NCI-H774 (cell line): ENCODE results near the gene ZBP1.

Experiments used
- DNase-seq: peaks from one replicate; lab custom pipeline; 2025; lab: John Stamatoyannopoulos, UW

The ZBP1 gene, protein sequence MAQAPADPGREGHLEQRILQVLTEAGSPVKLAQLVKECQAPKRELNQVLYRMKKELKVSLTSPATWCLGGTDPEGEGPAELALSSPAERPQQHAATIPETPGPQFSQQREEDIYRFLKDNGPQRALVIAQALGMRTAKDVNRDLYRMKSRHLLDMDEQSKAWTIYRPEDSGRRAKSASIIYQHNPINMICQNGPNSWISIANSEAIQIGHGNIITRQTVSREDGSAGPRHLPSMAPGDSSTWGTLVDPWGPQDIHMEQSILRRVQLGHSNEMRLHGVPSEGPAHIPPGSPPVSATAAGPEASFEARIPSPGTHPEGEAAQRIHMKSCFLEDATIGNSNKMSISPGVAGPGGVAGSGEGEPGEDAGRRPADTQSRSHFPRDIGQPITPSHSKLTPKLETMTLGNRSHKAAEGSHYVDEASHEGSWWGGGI

GRCh38 chr20:57620274-57620990 is at the start of gene ZBP1:
Gene ZBP1 (minus strand): TSS chr20:57620426. CDS start chr20:57620295, 131 bp downstream.
- no peak for DNase-seq

DNA sequence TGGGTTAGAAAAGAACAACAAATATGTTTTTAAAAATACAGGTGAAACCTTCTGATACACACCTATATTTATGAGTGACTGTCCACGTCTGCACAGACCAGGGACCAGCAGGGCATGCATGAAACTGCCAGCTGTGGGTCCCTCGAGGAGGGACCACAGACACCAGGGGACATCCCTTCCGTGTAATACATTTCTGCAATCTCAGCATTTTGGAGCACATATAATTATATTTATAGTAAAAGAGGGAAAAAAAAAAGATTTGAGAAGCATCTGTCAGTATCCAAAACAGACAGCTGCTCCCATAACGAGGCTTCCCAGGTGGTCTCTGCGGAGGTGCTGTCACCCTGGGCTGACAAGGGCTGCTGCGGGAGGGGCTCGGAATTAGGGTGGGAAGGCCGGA is 49.4 kb upstream of the ZBP1 start:
- DNase-seq = no peak

- no peak for DNase-seq
Observed at GRCh38 chr20:57667924-57668782, 47.9 kb upstream of the ZBP1 start.

DNA sequence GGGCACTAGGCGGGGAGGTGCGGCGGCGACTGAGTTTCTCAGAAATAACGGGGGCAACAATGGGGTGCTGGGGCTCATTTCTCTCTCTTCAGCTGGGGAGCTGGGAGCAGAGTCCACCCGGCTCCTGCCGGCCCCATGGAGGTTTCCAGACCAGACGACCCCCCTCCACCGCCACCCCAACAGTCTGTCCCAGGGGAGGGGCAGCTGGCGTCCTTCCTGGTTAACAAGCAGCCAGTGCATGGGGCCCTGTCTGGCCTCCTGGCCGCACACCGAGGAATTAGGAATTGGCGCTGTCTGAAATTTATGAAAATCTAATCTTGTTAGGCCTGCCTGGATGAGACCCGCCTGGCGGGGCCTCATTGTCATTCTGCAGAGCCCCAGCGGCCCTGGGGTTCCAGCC is 47.2 kb upstream of the ZBP1 start:
- DNase-seq = no peak

- no peak for DNase-seq
Observed at GRCh38 chr20:57666834-57667157, 46.6 kb upstream of the ZBP1 start.

DNA sequence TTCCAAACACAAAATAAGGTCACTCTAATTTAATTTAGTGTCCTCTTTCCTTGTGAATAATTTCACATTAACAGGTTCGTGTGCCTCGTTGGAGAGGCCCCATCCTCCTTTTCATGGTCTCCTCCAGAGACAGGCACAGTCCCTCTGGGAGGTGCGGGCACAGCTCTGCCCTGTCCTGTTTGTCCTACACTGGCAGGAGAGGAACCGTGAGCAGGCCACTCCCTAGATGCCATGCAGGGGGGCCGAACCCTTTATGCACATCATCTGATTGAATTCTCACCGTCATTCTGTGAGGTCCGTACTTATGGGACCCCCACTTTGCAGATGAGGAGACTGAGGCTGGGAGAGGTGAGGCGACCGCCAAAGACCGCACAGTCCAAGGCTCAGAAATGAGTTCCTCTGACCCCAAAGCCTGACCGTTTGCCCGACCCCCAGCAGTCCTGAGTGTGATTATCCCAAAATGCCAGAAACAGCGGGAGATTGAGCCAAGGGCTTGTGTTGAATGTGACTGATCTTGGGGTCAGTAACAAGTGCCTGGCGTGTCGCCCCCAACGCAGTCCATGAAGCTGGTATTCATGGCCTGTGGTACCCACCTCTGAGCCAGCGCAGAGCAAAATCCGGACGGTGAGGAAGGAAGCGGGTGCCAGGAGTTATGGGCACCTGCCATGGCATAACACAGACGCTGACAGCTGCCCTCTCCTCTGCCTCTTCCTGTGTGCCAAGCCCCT is 46.0 kb upstream of the ZBP1 start:
- DNase-seq = no peak

GRCh38 chr20:57665589-57665971 is 45.4 kb upstream of the ZBP1 start:
- no peak for DNase-seq

- DNase-seq = no peak
Observed at GRCh38 chr20:57664924-57665588, 44.8 kb upstream of the ZBP1 start.

- no peak for DNase-seq
Observed at GRCh38 chr20:57664476-57664875, 44.2 kb upstream of the ZBP1 start.

- no peak for DNase-seq
Observed at GRCh38 chr20:57663681-57664451, 43.6 kb upstream of the ZBP1 start.

DNA sequence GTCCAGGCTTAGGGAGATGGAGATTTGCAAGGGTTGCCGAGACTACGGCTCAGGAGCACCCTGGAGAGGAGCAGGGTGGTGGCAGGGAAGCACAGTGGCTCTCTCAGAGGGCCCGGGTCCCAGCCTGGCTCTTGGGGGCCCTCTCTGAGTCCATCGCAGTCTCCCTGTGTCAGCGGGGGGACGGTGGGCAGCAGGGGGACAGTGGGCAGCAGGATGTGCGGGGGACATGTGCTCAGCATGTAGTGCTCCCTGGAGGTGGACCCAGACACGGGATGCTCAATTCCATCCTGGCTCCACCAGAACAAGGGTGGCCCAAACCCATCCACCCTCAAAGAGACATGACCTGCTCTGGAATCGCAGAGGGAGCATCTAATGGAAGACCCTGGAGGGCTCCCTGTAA is 43.0 kb upstream of the ZBP1 start:
- no peak for DNase-seq

DNA sequence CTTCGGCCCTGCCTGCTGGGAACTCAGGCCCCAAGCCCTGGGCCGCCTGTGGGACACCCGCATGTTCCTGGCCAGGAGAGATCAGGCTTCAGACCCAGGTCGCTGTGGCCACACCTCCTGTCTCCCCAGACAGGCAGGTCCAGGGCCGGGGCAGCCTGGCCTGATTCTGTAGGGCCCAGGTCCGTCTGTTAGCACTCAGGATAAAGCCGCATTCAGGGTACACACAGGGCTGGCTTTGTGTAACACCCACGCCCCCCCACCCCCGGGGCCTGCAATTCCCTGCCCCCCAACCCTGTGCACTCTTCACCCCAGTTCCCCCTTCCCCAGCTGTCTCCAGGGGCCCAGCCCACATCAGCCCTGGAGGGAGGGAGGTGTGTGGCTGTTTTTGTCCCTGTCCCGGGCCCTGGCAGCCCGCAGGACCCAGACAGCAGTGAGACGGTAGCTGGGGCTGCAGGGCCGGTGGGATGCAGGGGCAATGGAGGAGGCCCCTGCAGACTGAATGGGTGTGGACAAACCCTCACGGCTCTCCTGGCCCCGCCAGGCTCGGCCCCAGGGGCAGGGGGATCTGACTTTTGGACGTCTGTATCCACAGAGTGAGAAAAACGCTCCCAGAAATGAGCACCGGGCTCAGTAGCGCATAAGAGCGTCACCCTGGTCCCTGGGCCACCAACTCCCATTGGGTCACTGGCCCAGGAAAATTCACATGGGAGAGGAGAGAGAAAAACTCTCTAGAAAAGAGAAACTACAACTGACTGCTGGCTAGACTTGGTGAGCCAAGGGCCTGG is 42.4 kb upstream of the ZBP1 start:
- no peak for DNase-seq

- no peak for DNase-seq
Observed at GRCh38 chr20:57661746-57662455, 41.7 kb upstream of the ZBP1 start.

DNA sequence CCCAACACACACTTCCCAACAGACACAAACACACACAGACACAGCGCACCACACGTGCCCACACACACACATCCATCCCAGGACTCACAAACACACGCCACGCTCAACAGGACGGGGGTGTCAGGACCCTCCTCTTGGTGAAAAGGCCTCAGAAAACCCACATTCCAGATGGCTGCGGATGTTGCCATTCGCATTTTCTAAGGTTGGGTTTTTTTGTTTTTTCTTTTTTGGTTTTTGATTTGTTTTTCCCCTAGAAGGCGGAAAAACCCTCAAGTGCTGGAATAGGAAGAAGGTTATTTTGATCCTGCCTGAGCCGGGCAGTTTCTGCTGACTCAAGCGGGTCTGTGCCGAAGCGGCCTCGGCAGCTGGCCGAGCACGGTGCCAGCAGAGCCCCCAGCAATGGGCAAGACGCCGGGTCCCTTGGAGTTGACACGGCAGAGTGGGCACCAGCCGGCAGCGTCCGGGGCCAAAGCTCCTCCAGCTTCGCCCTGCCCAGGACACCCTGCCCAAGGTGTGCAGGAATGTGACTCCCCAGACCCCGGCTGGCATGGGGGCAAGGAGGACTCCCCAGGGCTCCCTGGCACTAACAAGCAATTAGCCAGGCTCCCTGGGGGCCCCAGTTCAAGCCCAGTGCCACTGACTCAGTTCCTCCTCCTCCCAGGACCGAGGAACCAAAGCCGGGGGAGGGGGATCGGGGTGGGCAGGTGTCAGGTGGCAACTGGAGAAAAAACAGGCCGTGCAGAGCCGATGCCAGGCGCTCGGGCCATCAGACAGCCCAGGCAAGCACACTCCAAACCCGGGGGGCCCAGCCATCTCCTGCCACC is 40.9 kb upstream of the ZBP1 start:
- no peak for DNase-seq

DNA sequence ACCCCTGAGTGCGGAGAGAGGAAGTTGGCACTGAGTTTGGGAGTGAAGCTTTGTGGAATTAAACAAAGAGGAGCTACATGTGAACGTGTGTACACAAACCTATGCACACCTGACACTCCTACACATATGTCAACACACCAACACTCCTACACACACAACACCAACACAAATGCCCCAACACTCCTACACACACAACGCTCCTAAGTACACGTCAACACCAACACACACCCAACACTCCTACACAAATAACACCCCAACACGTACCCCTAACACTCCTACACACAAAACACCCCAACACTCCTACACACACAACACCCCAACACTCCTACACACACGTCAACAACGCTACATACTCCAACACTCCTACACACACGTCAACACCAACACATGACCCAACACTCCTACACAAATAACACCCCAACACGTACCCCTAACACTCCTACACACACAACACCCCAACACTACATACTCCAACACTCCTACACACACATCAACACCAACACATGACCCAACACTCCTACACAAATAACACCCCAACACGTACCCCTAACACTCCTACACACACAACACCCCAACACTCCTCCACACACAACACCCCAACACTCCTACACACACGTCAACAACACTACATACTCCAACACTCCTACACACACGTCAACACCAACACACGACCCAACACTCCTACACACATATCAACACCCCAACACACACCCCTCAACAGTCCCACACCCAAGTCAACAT is 40.1 kb upstream of the ZBP1 start:
- no peak for DNase-seq

DNA sequence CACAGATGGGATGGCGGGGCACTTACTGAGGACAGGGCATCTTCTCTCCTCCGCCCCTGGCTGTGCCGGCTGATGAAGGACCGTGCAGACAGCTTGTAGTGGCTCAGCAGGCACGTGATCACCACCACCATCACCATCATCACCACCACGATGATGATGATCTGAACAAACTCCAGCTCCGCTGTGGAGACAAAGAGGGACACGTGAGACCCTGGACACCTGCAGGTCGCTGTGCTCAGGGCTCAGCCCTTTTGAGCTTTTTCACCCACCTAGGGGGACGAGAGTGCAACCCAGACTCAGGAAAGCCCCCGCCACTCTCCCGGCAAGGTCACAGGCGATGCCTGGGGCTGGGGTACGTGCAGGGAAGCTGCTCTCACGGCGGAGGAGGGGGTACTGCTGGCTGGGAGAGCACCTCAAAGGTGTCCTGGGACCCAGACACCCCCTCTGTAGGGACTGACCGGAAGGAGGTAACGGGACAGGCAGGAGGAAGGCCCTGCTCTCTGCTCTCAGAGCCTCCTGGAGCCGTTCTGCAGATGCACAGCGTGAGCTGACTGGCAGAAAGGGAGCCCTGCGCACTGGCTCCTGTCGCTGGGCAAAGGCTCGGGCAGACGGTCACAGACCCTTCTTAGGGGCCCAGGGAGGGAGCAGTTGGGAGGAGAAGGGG is 39.4 kb upstream of the ZBP1 start:
- DNase-seq = no peak
